ENCODE measurements around the gene NETO2. TPM values are rescaled to one million over a fixed set of nuclear protein-coding genes. Genes with fewer than 3 reads are reported as not detected.

Gene NETO2
- total RNA-seq, 6 donors from 2014 or later: 1.0 to 13.7 (median 7.2) TPM

DNA sequence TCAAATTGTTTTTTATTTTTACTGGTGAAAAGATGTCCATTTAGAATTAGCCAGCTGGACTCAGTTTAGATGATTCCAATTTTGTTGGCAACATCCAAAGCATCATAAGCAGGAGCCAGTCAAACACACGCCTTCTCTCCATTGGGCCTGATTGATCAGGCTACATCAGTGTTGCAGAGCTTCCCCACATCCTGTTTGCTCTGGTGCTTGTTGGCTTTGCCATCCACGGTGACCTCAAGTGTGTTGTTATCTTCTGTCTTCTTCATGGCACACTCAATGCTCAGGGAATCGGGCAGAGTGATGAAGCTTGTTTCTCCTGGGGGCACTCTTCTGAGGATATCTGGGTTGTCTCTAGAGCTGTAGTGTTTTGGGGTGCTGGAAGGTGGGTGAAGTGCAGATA lies 6.3 kb upstream of the NETO2 start:
- Histone ChIP-seq H3K27me3 (no peaks in the 10 kb centered on the region), H3K9me3 (peaks cover 0 to 7% (median 0%) of the 10 kb centered on the region in 4 donors), H3K27ac (no peak overlapping the region), H3K36me3 (peaks cover 0 to 15% (median 6%) of the 10 kb centered on the region in 4 donors), H3K4me1 (no peaks in the 10 kb centered on the region), H3K4me3 (no peak overlapping the region)
- DNase-seq: no peak
- TF ChIP-seq EP300 (IDR thresholded peaks at IDR 0.05): no peak
- TF ChIP-seq, protein P1, sequence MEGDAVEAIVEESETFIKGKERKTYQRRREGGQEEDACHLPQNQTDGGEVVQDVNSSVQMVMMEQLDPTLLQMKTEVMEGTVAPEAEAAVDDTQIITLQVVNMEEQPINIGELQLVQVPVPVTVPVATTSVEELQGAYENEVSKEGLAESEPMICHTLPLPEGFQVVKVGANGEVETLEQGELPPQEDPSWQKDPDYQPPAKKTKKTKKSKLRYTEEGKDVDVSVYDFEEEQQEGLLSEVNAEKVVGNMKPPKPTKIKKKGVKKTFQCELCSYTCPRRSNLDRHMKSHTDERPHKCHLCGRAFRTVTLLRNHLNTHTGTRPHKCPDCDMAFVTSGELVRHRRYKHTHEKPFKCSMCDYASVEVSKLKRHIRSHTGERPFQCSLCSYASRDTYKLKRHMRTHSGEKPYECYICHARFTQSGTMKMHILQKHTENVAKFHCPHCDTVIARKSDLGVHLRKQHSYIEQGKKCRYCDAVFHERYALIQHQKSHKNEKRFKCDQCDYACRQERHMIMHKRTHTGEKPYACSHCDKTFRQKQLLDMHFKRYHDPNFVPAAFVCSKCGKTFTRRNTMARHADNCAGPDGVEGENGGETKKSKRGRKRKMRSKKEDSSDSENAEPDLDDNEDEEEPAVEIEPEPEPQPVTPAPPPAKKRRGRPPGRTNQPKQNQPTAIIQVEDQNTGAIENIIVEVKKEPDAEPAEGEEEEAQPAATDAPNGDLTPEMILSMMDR (IDR thresholded peaks at IDR 0.05): no peak
- 93 to 100% methylated on average over 3 of the region's 3 CpGs for WGBS, 2 donors
- no peak for ATAC-seq (ENCODE audit: low FRiP score in 2 of 2)

DNA sequence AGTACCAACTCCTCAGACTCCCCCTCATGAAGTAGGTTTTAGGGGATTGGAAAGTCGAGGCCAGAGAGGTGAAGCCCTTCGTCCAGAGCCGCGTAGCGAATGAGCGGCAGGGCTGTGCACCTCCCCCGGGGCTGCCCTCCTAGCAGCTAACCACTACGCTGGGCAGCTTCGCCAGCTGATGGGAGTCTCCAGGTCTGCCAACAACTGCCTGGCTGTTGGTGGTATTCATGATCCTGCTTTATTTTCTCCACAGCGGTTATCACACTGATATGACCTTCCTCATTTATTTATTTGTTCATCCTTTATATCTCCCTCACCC lies 773 bp upstream of the NETO2 start:
- peak; percentile 1 to 19 for ATAC-seq (ENCODE audit: low FRiP score in 2 of 2)

DNA sequence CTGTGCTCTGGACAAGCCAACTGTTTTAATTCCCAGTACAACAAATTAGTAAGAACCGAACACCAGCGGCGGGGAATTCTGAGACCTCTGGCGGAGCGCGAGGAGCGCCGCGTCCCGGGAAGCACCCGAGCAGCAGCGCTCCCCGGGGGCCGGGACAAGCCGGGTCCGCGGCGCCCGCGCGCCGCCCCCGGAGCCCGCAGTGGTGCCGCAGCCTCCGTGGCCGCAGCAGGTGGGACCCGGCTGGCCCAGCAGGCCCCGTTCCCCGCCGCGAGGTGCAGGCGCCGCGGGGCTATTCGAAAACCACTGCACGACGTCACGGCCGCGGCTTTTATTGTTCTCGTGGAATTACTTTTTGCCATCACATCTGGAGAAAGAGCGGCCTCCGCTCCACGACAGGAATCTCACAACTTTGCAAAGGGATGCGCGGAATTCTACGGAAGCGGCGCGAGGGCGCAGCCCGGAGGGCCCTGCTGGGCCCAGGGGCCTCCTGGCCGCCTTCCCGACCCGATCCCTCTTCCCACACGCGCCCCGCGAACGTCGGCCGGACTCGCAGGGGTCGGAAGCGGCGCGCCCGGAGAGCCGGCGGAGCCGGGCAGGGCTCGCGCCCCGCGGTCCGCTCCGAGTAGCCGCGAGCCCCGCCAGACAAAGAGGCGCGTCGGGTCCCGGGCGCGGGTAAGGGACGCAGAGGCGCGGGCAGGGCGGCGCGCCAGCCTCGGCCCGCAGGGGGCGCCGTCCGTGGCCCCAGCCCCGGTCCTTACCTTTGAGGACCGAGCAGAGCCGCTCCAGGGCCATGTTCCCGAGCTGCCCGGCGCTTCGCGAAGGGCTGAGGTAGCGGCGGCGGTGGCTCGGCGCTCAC lies 696 bp downstream of the NETO2 start:
- peak overlapping the region; percentile 12 to 70 (median 66) for H3K4me3 ChIP-seq
- peaks cover 0 to 33% (median 20%) of the 10 kb centered on the region in 4 donors for H3K4me1 ChIP-seq
- peak; percentile 51 to 94 for DNase-seq
- no peak for TF ChIP-seq POLR2A (IDR thresholded peaks at IDR 0.05)
- TF ChIP-seq, protein P1 (IDR thresholded peaks at IDR 0.05): peak; percentile 61 to 83 (median 72)
- no peaks in the 10 kb centered on the region for H3K9me3 ChIP-seq
- ATAC-seq (ENCODE audit: low FRiP score in 2 of 2): peak in 1 of 2 donors; percentile 81
- H3K27ac ChIP-seq: peak overlapping the region; percentile 59 to 80 (median 66)
- WGBS, 2 donors: 3% methylated on average over 55 of the region's 111 CpGs; no CpG with 5 or more reads in 1 of the 2 donors
- H3K27me3 ChIP-seq: peaks cover 0 to 7% (median 0%) of the 10 kb centered on the region in 4 donors
- H3K36me3 ChIP-seq: no peaks in the 10 kb centered on the region

More for the DNA sequence above, 773 bp upstream of the NETO2 start:
- DNase-seq: no peak
- no peaks in the 10 kb centered on the region for H3K36me3 ChIP-seq
- peak overlapping the region in 3 of 4 donors; percentile 64 to 70 (median 67) for H3K4me3 ChIP-seq
- H3K27me3 ChIP-seq: peaks cover 0 to 7% (median 0%) of the 10 kb centered on the region in 4 donors
- TF ChIP-seq EP300 (IDR thresholded peaks at IDR 0.05): no peak
- TF ChIP-seq POLR2AphosphoS5 (IDR thresholded peaks at IDR 0.05): no peak
- TF ChIP-seq, protein P1 (IDR thresholded peaks at IDR 0.05): no peak
- no peak for TF ChIP-seq POLR2A (IDR thresholded peaks at IDR 0.05)
- H3K27ac ChIP-seq: peak overlapping the region in 1 of 4 donors; percentile 80
- H3K9me3 ChIP-seq: no peaks in the 10 kb centered on the region
- peaks cover 0 to 33% (median 20%) of the 10 kb centered on the region in 4 donors for H3K4me1 ChIP-seq
- 15 to 24% methylated on average over 10 of the region's 10 CpGs for WGBS, 2 donors

DNA sequence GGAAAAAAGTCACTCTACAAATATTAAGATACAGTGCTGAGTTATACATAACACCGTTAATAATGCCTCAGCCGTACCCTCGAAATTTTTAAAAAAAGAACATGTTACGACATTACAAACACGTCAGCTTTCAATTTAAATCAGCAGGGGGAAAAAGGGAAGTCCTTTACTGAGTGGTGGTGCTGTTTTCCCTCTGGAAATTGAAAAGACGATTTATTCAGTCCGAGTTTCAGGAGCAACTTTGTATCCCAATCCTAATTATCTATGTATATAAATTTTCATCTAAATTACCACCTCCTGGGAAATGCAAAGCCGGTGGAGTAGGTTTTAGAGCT lies 1.3 kb downstream of the NETO2 start:
- ATAC-seq (ENCODE audit: low FRiP score in 2 of 2): peak in 1 of 2 donors; percentile 59

More for the DNA sequence above, 1.3 kb downstream of the NETO2 start:
- H3K4me1 ChIP-seq: peaks cover 0 to 33% (median 20%) of the 10 kb centered on the region in 4 donors
- peak overlapping the region in 3 of 4 donors; percentile 59 to 80 (median 67) for H3K27ac ChIP-seq
- DNase-seq: no peak
- WGBS, 2 donors: 0 to 2% methylated on average over 8 of the region's 8 CpGs
- peaks cover 0 to 7% (median 0%) of the 10 kb centered on the region in 4 donors for H3K27me3 ChIP-seq
- TF ChIP-seq, protein P1 (IDR thresholded peaks at IDR 0.05): no peak
- no peak for TF ChIP-seq POLR2A (IDR thresholded peaks at IDR 0.05)
- no peak for TF ChIP-seq EP300 (IDR thresholded peaks at IDR 0.05)
- TF ChIP-seq POLR2AphosphoS5 (IDR thresholded peaks at IDR 0.05): no peak
- H3K36me3 ChIP-seq: no peaks in the 10 kb centered on the region
- peak overlapping the region; percentile 22 to 70 (median 66) for H3K4me3 ChIP-seq
- H3K9me3 ChIP-seq: no peaks in the 10 kb centered on the region

Data from upper lobe of left lung (tissue), 6 donors.